Lung (tissue), 12 donors: ENCODE results near the gene ADGRV1. TPM values are rescaled to one million over a fixed set of nuclear protein-coding genes. Genes with fewer than 3 reads are reported as not detected.
"Not testable (repeated sequence)": the region's sequence is repeated elsewhere in the genome, so short reads cannot be mapped to it uniquely, and the experiment has no call there.

ENCODE experiments used
- ATAC-seq: fragments of 200-7000 bp; cut with Tn5 transposase; one replicate; pipeline ENCODE4 v1.9.1; 2020; ENCODE audit warnings: moderate number of reproducible peaks; ENCODE audit not compliant: insufficient read depth, low FRiP score
- DNase-seq, 3 donors: peaks; one replicate each; pipeline ENCODE4 v3.0.0-alpha.2; 2013 to 2017
- H3K27ac ChIP-seq, 2 donors: one replicate each; pipeline ENCODE4 v1.5.1; 2013; ENCODE audit warnings: mild to moderate bottlenecking in 2 of 2, moderate library complexity in 2 of 2, control low read depth in 1 of 2, inconsistent platforms in 1 of 2, low read depth in 1 of 2, low read length in 1 of 2
- H3K27me3 ChIP-seq, 3 donors: one replicate each; pipeline ENCODE4 v1.5.1; 2013; ENCODE audit warnings: low read length in 2 of 3; ENCODE audit not compliant: control insufficient read depth in 3 of 3, insufficient read depth in 3 of 3
- H3K36me3 ChIP-seq, 4 donors: one replicate each; pipeline ENCODE4 v1.5.1; 2013; ENCODE audit warnings: low read length in 4 of 4, mild to moderate bottlenecking in 1 of 4, moderate library complexity in 1 of 4; ENCODE audit not compliant: control insufficient read depth in 4 of 4, insufficient read depth in 4 of 4
- H3K4me1 ChIP-seq, 5 donors: one replicate each; pipeline ENCODE4 v1.5.1; 2013; ENCODE audit warnings: low read length in 5 of 5, mild to moderate bottlenecking in 2 of 5, moderate library complexity in 1 of 5; ENCODE audit not compliant: control insufficient read depth in 5 of 5, insufficient read depth in 5 of 5
- H3K4me3 ChIP-seq: one replicate; pipeline ENCODE4 v1.5.1; 2013; ENCODE audit warnings: mild to moderate bottlenecking, control low read depth, moderate library complexity
- H3K9ac ChIP-seq, 2 donors: one replicate each; pipeline ENCODE4 v1.5.1; 2013; ENCODE audit warnings: low read length in 2 of 2, control low read depth in 1 of 2; ENCODE audit not compliant: insufficient read depth in 1 of 2
- H3K9me3 ChIP-seq, 4 donors: one replicate each; pipeline ENCODE4 v1.5.1; 2013; ENCODE audit warnings: low read length in 3 of 4, mild to moderate bottlenecking in 1 of 4, moderate library complexity in 1 of 4; ENCODE audit not compliant: control insufficient read depth in 4 of 4, insufficient read depth in 3 of 4
- WGBS, 2 donors: extraction: QIAGEN DNeasy Blood & Tissue Kit; methylation state at CpG; one replicate each; pipeline ENCODE4 v1.1.7; 2013; 5-methylcytosine and 5-hydroxymethylcytosine counted together
- polyA plus RNA-seq, 2 donors: library from polyadenylated mRNA; stranded (reverse); fragments of 200-250 nt; gene quantifications; one replicate each; pipeline ENCODE4 v1.2.1, GENCODE V29; 2013
- total RNA-seq, 2 donors: library from RNA; depleted of rRNA in 1 of 2; stranded (reverse); fragments of >200 nt in 1 of 2; gene quantifications; one replicate each; pipeline ENCODE4 v1.2.1, GENCODE V29; 2014 to 2021
- TF ChIP-seq, protein P1 (sequence below): IDR thresholded peaks from 2 replicates; pipeline ENCODE4 v1.5.1; 2012; ENCODE audit warnings: mild to moderate bottlenecking; ENCODE audit errors: control extremely low read depth, extremely low read depth
- donor health status: control.
- donor health status: control.
- donor health status: Bipolar disorder and iron deficiency.
- donor health status: healthy.
- donor health status: DM: yes; HTN: yes; CAD: no.

The ADGRV1 gene
- total and polyA plus RNA-seq, 4 donors, result 3.6 to 66.2 (median 28.2) TPM

DNA sequence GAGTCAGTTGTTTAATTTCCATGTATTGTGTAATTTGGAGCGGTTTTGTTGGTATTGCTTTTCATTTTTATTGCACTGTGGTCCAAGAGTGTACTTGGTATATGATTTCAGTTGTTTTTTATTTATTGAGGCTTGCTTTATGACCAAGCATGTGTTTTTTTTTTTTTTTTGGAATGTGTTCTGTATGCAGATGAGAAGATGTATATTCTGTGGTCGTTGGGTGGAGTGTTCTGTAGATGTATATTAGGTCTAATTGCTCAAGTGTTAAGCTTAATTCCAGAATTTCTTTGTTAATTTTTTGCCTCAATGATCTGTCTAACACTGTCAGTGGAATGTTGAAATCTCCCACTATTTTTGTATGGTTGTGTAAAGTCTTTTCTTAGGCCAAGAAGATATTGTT is 23.4 kb downstream of the ADGRV1 start:
- H3K9me3 ChIP-seq, result peaks cover 0 to 4% (median 0%) of the 10 kb centered on the region in 4 donors
- H3K9ac ChIP-seq, result no peak overlapping the region
- DNase-seq, result no peak
- TF ChIP-seq, protein P1, sequence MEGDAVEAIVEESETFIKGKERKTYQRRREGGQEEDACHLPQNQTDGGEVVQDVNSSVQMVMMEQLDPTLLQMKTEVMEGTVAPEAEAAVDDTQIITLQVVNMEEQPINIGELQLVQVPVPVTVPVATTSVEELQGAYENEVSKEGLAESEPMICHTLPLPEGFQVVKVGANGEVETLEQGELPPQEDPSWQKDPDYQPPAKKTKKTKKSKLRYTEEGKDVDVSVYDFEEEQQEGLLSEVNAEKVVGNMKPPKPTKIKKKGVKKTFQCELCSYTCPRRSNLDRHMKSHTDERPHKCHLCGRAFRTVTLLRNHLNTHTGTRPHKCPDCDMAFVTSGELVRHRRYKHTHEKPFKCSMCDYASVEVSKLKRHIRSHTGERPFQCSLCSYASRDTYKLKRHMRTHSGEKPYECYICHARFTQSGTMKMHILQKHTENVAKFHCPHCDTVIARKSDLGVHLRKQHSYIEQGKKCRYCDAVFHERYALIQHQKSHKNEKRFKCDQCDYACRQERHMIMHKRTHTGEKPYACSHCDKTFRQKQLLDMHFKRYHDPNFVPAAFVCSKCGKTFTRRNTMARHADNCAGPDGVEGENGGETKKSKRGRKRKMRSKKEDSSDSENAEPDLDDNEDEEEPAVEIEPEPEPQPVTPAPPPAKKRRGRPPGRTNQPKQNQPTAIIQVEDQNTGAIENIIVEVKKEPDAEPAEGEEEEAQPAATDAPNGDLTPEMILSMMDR, result no peak
- no peak overlapping the region for H3K4me3 ChIP-seq
- peaks cover 0 to 2% (median 0%) of the 10 kb centered on the region in 3 donors for H3K27me3 ChIP-seq
- no peak overlapping the region for H3K27ac ChIP-seq
- no peaks in the 10 kb centered on the region for H3K36me3 ChIP-seq
- no peak for ATAC-seq
- no peaks in the 10 kb centered on the region for H3K4me1 ChIP-seq
- WGBS, 2 donors, result 74 to 89% methylated on average over 2 of the region's 2 CpGs

- no peaks in the 10 kb centered on the region for H3K36me3 ChIP-seq
- H3K4me3 ChIP-seq, result no peak overlapping the region
- no peaks in the 10 kb centered on the region for H3K9me3 ChIP-seq
- H3K27me3 ChIP-seq, result peaks cover 0 to 2% (median 0%) of the 10 kb centered on the region in 3 donors
- no peaks in the 10 kb centered on the region for H3K4me1 ChIP-seq
- no peak for DNase-seq
- TF ChIP-seq, protein P1, result no peak
- ATAC-seq, result no peak
- no peak overlapping the region for H3K9ac ChIP-seq
- WGBS, 2 donors, result 85 to 90% methylated on average over 7 of the region's 7 CpGs
- H3K27ac ChIP-seq, result no peak overlapping the region
Measured at GRCh38 chr5:90585337-90585986, 26.9 kb downstream of the ADGRV1 start.

GRCh38 chr5:90586469-90586868 is 27.9 kb downstream of the ADGRV1 start:
- H3K36me3 ChIP-seq, result no peaks in the 10 kb centered on the region
- H3K4me1 ChIP-seq, result no peaks in the 10 kb centered on the region
- TF ChIP-seq, protein P1, result no peak
- H3K4me3 ChIP-seq, result no peak overlapping the region
- H3K9me3 ChIP-seq, result no peaks in the 10 kb centered on the region
- WGBS, 2 donors, result 37 to 73% methylated on average over 2 of the region's 2 CpGs
- H3K27ac ChIP-seq, result no peak overlapping the region
- no peak for ATAC-seq
- H3K27me3 ChIP-seq, result peaks cover 0 to 2% (median 0%) of the 10 kb centered on the region in 3 donors
- no peak overlapping the region for H3K9ac ChIP-seq
- DNase-seq, result no peak

DNA sequence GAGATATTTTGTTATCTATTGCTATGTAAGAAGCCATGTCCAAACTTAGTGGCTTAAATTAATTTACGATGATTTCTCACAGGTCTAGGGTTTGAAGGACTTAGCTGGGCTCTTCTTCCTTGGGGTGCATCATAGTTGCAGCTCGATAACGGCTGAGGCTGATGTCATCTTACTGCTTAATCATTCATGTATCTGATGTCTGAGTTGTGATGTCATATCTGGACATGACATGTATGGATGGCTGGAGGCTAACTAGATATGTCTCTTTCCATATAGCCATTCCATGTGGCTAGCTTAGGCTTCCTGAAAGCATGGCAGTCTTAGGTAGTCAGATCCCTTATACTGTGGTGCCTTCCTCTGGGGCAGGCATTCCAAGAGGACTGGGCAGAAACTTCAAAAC is 31.6 kb downstream of the ADGRV1 start:
- no peak overlapping the region for H3K27ac ChIP-seq
- no peak for ATAC-seq
- H3K4me1 ChIP-seq, result no peaks in the 10 kb centered on the region
- H3K36me3 ChIP-seq, result no peaks in the 10 kb centered on the region
- DNase-seq, result no peak
- no peaks in the 10 kb centered on the region for H3K27me3 ChIP-seq
- H3K9me3 ChIP-seq, result no peaks in the 10 kb centered on the region
- 92 to 95% methylated on average over 3 of the region's 3 CpGs for WGBS, 2 donors
- H3K9ac ChIP-seq, result no peak overlapping the region
- H3K4me3 ChIP-seq, result no peak overlapping the region
- TF ChIP-seq, protein P1, result no peak

DNA sequence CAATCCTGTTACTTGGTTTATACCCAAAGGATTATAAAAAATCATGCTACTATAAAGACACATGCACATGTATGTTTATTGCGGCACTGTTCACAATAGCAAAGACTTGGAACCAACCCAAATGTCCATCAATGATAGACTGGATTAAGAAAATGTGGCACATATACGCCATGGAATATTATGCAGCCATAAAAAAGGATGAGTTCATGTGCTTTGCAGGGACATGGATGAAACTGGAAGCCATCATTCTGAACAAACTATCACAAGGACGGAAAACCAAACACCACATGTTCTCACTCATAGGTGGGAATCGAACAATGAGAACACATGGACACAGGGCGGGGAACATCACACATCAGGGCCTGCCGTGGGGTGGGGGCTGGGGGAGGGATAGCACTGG is 34.5 kb downstream of the ADGRV1 start:
- not testable (repeated sequence) for H3K4me3 ChIP-seq, H3K4me1 ChIP-seq, DNase-seq, H3K9ac ChIP-seq, ATAC-seq, H3K36me3 ChIP-seq, H3K27me3 ChIP-seq, H3K9me3 ChIP-seq, H3K27ac ChIP-seq
- WGBS, 2 donors, result 92 to 96% methylated on average over 6 of the region's 6 CpGs
